DOHH2 (cell line): Measurements from ENCODE around the gene C22orf15.

Experiments used
- CTCF ChIP-seq: fragments of 200-600 bp; sonication (generic); IDR thresholded peaks from one replicate; pipeline ENCODE4 v1.5.1; 2014; ENCODE audit warnings: antibody characterized with exemption, mild to moderate bottlenecking, low read depth, low read length; ENCODE audit not compliant: poor library complexity, severe bottlenecking
- EZH2phosphoT487 ChIP-seq: fragments of 200-600 bp; sonication (generic); IDR thresholded peaks from 2 replicates; pipeline ENCODE4 v1.6.1; 2017; ENCODE audit warnings: borderline replicate concordance, mild to moderate bottlenecking, antibody characterized with exemption, low read length, moderate library complexity, mixed read lengths

GRCh38 chr22:23812378-23812777 is 49.6 kb downstream of the C22orf15 start:
- TF ChIP-seq CTCF, result no peak
- TF ChIP-seq EZH2phosphoT487, result no peak
